GM12891 (cell line): ENCODE measurements around the gene CCDC102A.

Source experiments
- PAX5 ChIP-seq: IDR thresholded peaks from 2 replicates; pipeline ENCODE4 v1.6.1; 2011; ENCODE audit warnings: low read length, moderate library complexity, mild to moderate bottlenecking; ENCODE audit not compliant: insufficient read depth, severe bottlenecking
- POLR2A ChIP-seq: IDR thresholded peaks from 2 replicates; pipeline ENCODE4 v1.6.1; 2011; ENCODE audit warnings: low read depth, low read length, control low read depth
- POLR2AphosphoS5 ChIP-seq: IDR thresholded peaks from 2 replicates; pipeline ENCODE4 v1.6.1; 2011; ENCODE audit warnings: low read depth, low read length, control low read depth
- SPI1 ChIP-seq: IDR thresholded peaks from 2 replicates; pipeline ENCODE4 v1.6.1; 2011; ENCODE audit warnings: low read depth, low read length, control low read depth
- TAF1 ChIP-seq: IDR thresholded peaks from 2 replicates; pipeline ENCODE4 v1.6.1; 2011; ENCODE audit warnings: low read depth, low read length, control low read depth

GRCh38 chr16:57531635-57532265, 4.6 kb downstream of the CCDC102A start:
- no peak for TF ChIP-seq SPI1
- no peak for TF ChIP-seq POLR2A
- TF ChIP-seq POLR2AphosphoS5, result no peak
- no peak for TF ChIP-seq TAF1
- no peak for TF ChIP-seq PAX5
